GM23338 (cell line): ENCODE measurements around the gene MAGI3. TPM values are rescaled to one million over a fixed set of nuclear protein-coding genes. Genes with fewer than 3 reads are reported as not detected.

ENCODE experiments used
- ATAC-seq: fragments of 200-7000 bp; cut with Tn5 transposase; 3 replicates; pipeline ENCODE4 v1.9.1; 2020
- DNase-seq: peaks from one replicate; pipeline ENCODE4 v3.0.0-alpha.2; 2015; ENCODE audit warnings: low spot score
- H2AFZ ChIP-seq: fragments of 200-600 bp; sonication (generic); 2 replicates; pipeline ENCODE4 v1.8.0; 2016; ENCODE audit warnings: antibody characterized with exemption, mild to moderate bottlenecking, moderate library complexity
- H3F3A ChIP-seq: fragments of 200-600 bp; sonication (generic); replicated peaks from 2 replicates; pipeline ENCODE4 v1.8.0; 2017; ENCODE audit warnings: antibody characterized with exemption, mixed run types, low read depth
- H3K27ac ChIP-seq: fragments of 200-600 bp; sonication (generic); 2 replicates; pipeline ENCODE4 v1.6.1; 2016; ENCODE audit warnings: low read depth
- H3K27me3 ChIP-seq: fragments of 200-600 bp; sonication (generic); 2 replicates; pipeline ENCODE4 v1.8.0; 2016; ENCODE audit warnings: mild to moderate bottlenecking, mixed run types, moderate library complexity; ENCODE audit not compliant: insufficient read depth
- H3K36me3 ChIP-seq: fragments of 200-600 bp; sonication (generic); 2 replicates; pipeline ENCODE4 v1.8.0; 2016; ENCODE audit warnings: mild to moderate bottlenecking; ENCODE audit not compliant: insufficient read depth
- H3K4me1 ChIP-seq: fragments of 200-600 bp; sonication (generic); 2 replicates; pipeline ENCODE4 v1.8.0; 2016; ENCODE audit warnings: mild to moderate bottlenecking, moderate library complexity; ENCODE audit not compliant: insufficient read depth
- H3K4me2 ChIP-seq: fragments of 200-600 bp; sonication (generic); 2 replicates; pipeline ENCODE4 v1.7.1; 2017; ENCODE audit warnings: mixed run types
- H3K4me3 ChIP-seq: fragments of 200-600 bp; sonication (generic); 2 replicates; pipeline ENCODE4 v1.6.1; 2016; ENCODE audit warnings: mixed run types
- H3K79me2 ChIP-seq: fragments of 200-600 bp; sonication (generic); replicated peaks from 2 replicates; pipeline ENCODE4 v1.8.0; 2017; ENCODE audit warnings: mild to moderate bottlenecking; ENCODE audit not compliant: insufficient read depth
- H3K9me2 ChIP-seq: fragments of 200-600 bp; sonication (generic); 2 replicates; pipeline ENCODE4 v1.8.0; 2017; ENCODE audit not compliant: insufficient read depth
- H4K20me1 ChIP-seq: fragments of 200-600 bp; sonication (generic); replicated peaks from 2 replicates; pipeline ENCODE4 v1.8.0; 2017; ENCODE audit warnings: mild to moderate bottlenecking; ENCODE audit not compliant: insufficient read depth
- H3K27ac Mint-ChIP-seq: 2 replicates; pipeline ENCODE4 v1.8.0; 2020; ENCODE audit warnings: inconsistent platforms, mild to moderate bottlenecking, moderate library complexity, mixed read lengths
- H3K27me3 Mint-ChIP-seq: 3 replicates; pipeline ENCODE4 v1.8.0; 2022; ENCODE audit warnings: low read depth, mild to moderate bottlenecking, moderate library complexity, mixed read lengths, inconsistent platforms; ENCODE audit not compliant: insufficient read depth, poor library complexity
- H3K36me3 Mint-ChIP-seq: 3 replicates; pipeline ENCODE4 v1.8.0; 2021; ENCODE audit warnings: low read depth, mild to moderate bottlenecking, inconsistent platforms, moderate library complexity, mixed read lengths
- H3K4me1 Mint-ChIP-seq: 3 replicates; pipeline ENCODE4 v1.8.0; 2020; ENCODE audit warnings: mild to moderate bottlenecking, inconsistent platforms, mixed read lengths
- H3K4me3 Mint-ChIP-seq: 3 replicates; pipeline ENCODE4 v1.8.0; 2021; ENCODE audit warnings: moderate library complexity, mild to moderate bottlenecking, inconsistent platforms, mixed read lengths
- H3K9me3 Mint-ChIP-seq: 3 replicates; pipeline ENCODE4 v1.8.0; 2020; ENCODE audit warnings: moderate library complexity, mild to moderate bottlenecking, inconsistent platforms, mixed read lengths
- CREB1 ChIP-seq: fragments of 250-450 bp; sonication (Bioruptor Pico); IDR thresholded peaks from 2 replicates; pipeline ENCODE4 v1.5.0; 2020; ENCODE audit warnings: low read depth, mild to moderate bottlenecking, moderate library complexity
- CTCF ChIP-seq, 2 experiments: fragments of 200-600 bp in 1 of 2; sonication (generic) in 1 of 2; conservative IDR thresholded peaks; 2 replicates each; pipeline versions ENCODE4 v1.5.1 to v1.6.1; 2016 to 2017; ENCODE audit warnings: antibody characterized with exemption in 2 of 2, low read depth in 2 of 2, mild to moderate bottlenecking in 2 of 2, moderate library complexity in 1 of 2
- ETS1 ChIP-seq: IDR thresholded peaks from 2 replicates; pipeline ENCODE4 v1.6.1; 2016; ENCODE audit warnings: antibody characterized with exemption
- EZH2 ChIP-seq: fragments of 200-600 bp; sonication (generic); IDR thresholded peaks from one replicate; pipeline ENCODE4 v1.8.0; 2017; ENCODE audit warnings: antibody characterized with exemption, mild to moderate bottlenecking, low read depth; ENCODE audit not compliant: unreplicated experiment
- JUNB ChIP-seq: IDR thresholded peaks from one replicate; pipeline ENCODE4 v1.6.1; 2016; ENCODE audit warnings: antibody characterized with exemption; ENCODE audit not compliant: unreplicated experiment
- POLR2AphosphoS5 ChIP-seq: IDR thresholded peaks from 2 replicates; pipeline ENCODE4 v1.6.1; 2016; ENCODE audit warnings: antibody characterized with exemption, low read depth
- STAT1 ChIP-seq: IDR thresholded peaks from one replicate; pipeline ENCODE4 v1.6.1; 2016; ENCODE audit warnings: antibody characterized with exemption; ENCODE audit not compliant: unreplicated experiment
- ZNF114 ChIP-seq: fragments of 250-450 bp; sonication (Bioruptor Pico); IDR thresholded peaks from 2 replicates; pipeline ENCODE4 v1.5.0; 2020; ENCODE audit warnings: mild to moderate bottlenecking, moderate library complexity
- ZNF331 ChIP-seq: fragments of 250-450 bp; sonication (Bioruptor Pico); IDR thresholded peaks from 2 replicates; pipeline ENCODE4 v1.5.0; 2020; ENCODE audit warnings: low read depth, mild to moderate bottlenecking, moderate library complexity
- ZNF462 ChIP-seq: fragments of 250-450 bp; sonication (Bioruptor Pico); IDR thresholded peaks from 2 replicates; pipeline ENCODE4 v1.5.0; 2020; ENCODE audit warnings: mild to moderate bottlenecking, moderate library complexity
- polyA plus RNA-seq: library from polyadenylated mRNA; unstranded; fragments of >200 nt; fragmentation: Nextera tagmentation; extraction: Ambion mirVana; gene quantifications from 2 replicates; pipeline ENCODE4 v1.2.1, GENCODE V29; 2016
- total RNA-seq: library from RNA; depleted of rRNA; stranded (reverse); fragments of >200 nt; shearing (Covaris generic); gene quantifications from 2 replicates; pipeline ENCODE4 v1.2.3, GENCODE V29; 2014

Gene MAGI3
- total and polyA plus RNA-seq, 2 experiments from 2014 or later = 3.9 to 10.0 TPM

GRCh38 chr1:113456967-113457366 is 66.7 kb downstream of the MAGI3 start:
- Histone ChIP-seq H3K4me3 (no peak overlapping the region), H3F3A (no peaks in the 10 kb centered on the region), H3K27ac (no peak overlapping the region), H3K9me2 (no peaks in the 10 kb centered on the region; the same call in 1 of the 2 replicates), H2AFZ (no peak overlapping the region), H3K27me3 (no peaks in the 10 kb centered on the region), H3K79me2 (no peaks in the 10 kb centered on the region), H4K20me1 (0 out of 2 replicates have a peak, but pooled peaks cover 2% of the 10 kb centered on the region), H3K4me2 (no peak overlapping the region), H3K4me1 (no peaks in the 10 kb centered on the region), H3K36me3 (no peaks in the 10 kb centered on the region)
- no peaks in the 10 kb centered on the region for H3K4me1 Mint-ChIP-seq
- H3K9me3 Mint-ChIP-seq = no peaks in the 10 kb centered on the region; the same call in 2 of the 3 replicates
- no peaks in the 10 kb centered on the region for H3K27me3 Mint-ChIP-seq
- ATAC-seq = no peak
- TF ChIP-seq CTCF (conservative IDR thresholded peaks at IDR 0.05; ENCODE audit: low read depth in 2 of 2) (no peak), ZNF462 (CRISPR knock-in tag) (no peak), POLR2AphosphoS5 (no peak), ZNF114 (CRISPR knock-in tag) (no peak), ETS1 (no peak), ZNF331 (CRISPR knock-in tag) (no peak), EZH2 (no peak), CREB1 (CRISPR knock-in tag) (no peak), JUNB (no peak), STAT1 (no peak)
- no peak overlapping the region for H3K27ac Mint-ChIP-seq
- H3K4me3 Mint-ChIP-seq = no peak overlapping the region
- DNase-seq = no peak
- peaks cover 5% of the 10 kb centered on the region; the same call in 2 of the 3 replicates for H3K36me3 Mint-ChIP-seq
